ES-I3 (cell line): Measurements from ENCODE around the gene ARHGAP11A.

Experiments
- H3K36me3 ChIP-seq: 2 replicates; pipeline ENCODE4 v1.6.1; 2013; ENCODE audit warnings: mild to moderate bottlenecking, low read length, control low read depth, moderate library complexity; ENCODE audit not compliant: insufficient read depth
- H3K4me1 ChIP-seq: 2 replicates; pipeline ENCODE4 v1.6.1; 2013; ENCODE audit warnings: mild to moderate bottlenecking, control low read depth, low read length; ENCODE audit not compliant: insufficient read depth
- H3K9ac ChIP-seq: 2 replicates; pipeline ENCODE4 v1.6.1; 2013; ENCODE audit warnings: low read depth, mild to moderate bottlenecking, low read length, moderate library complexity
- H3K9me3 ChIP-seq: 2 replicates; pipeline ENCODE4 v1.6.1; 2013; ENCODE audit warnings: mild to moderate bottlenecking, low read length, moderate library complexity; ENCODE audit not compliant: control insufficient read depth, insufficient read depth

The ARHGAP11A gene

DNA sequence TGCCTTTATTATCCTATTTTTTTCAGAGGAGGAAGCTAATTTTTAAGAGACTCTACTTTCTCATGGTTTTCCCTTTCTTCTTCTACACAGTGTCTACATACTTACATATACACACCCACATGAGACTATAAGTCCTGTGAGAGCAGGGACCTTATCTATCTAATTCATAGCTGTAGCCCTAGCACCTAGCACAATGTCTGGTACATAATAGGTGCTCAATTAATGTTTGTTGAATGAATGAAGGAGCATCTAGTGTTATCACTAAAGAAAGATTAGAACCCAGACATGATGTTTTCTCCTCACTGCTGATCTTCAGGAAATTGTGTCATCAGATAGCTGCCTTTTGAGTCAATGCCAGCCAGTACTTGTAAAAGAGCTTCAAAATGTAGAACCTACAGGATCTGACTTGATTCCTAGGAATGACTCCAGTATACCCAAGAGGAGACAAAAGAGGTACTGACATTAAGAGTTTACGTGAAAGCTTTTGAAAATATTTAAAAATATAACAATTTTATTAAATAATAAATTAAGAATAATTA is 28.7 kb downstream of the ARHGAP11A start:
- Histone ChIP-seq H3K36me3 (peaks cover 3% of the 10 kb centered on the region; the same call in 1 of the 2 replicates), H3K9me3 (no peaks in the 10 kb centered on the region), H3K9ac (no peak overlapping the region), H3K4me1 (peaks cover 20% of the 10 kb centered on the region; the same call in 1 of the 2 replicates)

DNA sequence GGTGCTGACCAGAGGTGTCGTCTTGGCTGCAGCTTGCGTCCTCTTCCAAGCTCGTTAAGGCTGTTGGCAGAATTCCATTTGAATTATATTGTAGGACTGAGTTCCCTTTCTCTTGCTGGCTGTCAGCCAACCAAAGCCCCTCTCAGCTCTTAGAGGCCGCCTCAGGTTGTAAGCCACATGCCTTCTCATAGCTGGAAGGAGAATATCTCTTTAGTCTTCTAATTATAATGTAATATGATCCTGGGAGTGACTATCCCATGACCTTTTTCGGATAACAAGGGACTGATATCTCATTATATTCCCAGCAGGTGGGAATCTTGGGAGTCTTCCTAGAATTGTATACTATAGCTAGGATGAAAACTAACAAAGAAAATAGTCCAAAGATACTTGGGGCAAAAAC is 31.0 kb downstream of the ARHGAP11A start:
- Histone ChIP-seq H3K36me3 (peaks cover 3% of the 10 kb centered on the region; the same call in 1 of the 2 replicates), H3K4me1 (peaks cover 17% of the 10 kb centered on the region; the same call in 1 of the 2 replicates), H3K9ac (no peak overlapping the region), H3K9me3 (no peaks in the 10 kb centered on the region)

DNA sequence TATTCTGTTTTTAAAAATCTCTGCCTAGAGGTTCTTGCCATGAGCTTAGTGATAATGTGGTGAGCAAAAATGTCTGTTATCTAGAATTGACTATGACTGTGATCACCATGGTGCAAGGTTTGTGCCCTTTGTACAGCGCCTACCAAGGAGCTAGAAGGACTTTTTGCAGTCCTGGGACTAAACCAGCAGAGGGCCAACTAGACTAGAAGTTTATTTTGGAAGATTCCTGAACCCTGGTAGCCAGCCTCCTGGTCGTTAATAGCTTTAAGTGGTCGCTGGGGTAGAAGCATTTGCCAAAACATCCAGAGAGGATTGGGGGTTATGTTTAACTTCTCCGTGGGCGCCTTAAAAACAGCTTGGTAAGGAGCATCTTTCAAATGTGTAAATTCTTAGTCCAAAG is 34.0 kb downstream of the ARHGAP11A start:
- Histone ChIP-seq H3K9ac (no peak overlapping the region), H3K36me3 (peaks cover 3% of the 10 kb centered on the region; the same call in 1 of the 2 replicates), H3K9me3 (no peaks in the 10 kb centered on the region), H3K4me1 (peaks cover 19% of the 10 kb centered on the region)

DNA sequence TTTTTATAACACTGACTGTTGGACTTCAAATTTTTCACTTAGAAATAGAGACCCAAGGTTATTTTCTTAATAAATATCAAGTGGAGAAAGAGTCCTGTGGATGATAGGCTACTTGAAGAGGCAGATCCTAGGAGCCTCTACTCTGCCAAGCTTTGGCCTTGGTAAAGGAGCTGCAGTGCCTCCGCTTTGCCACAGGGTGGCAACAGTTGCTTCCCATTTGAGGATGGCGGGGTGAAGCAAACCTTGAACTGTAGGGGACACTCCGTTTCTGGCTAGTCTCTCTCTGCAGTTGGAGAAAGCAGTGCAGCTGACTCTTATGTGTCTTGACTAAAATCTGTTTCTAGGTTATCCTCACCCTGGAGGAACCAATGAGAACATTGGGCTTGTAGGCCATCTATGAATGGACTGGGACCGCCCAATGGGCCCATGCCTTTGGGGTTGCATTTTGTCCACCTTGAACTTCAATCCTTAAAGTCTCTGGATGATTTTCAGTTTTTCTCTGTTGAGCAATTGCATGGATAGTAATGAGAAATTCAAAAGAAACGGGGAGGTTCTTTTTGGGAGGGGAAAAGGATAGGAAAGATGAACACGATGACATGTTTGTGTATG is 36.0 kb downstream of the ARHGAP11A start:
- H3K9me3 ChIP-seq = no peaks in the 10 kb centered on the region
- no peaks in the 10 kb centered on the region for H3K36me3 ChIP-seq
- peaks cover 13% of the 10 kb centered on the region; the same call in 1 of the 2 replicates for H3K4me1 ChIP-seq
- H3K9ac ChIP-seq = no peak overlapping the region

DNA sequence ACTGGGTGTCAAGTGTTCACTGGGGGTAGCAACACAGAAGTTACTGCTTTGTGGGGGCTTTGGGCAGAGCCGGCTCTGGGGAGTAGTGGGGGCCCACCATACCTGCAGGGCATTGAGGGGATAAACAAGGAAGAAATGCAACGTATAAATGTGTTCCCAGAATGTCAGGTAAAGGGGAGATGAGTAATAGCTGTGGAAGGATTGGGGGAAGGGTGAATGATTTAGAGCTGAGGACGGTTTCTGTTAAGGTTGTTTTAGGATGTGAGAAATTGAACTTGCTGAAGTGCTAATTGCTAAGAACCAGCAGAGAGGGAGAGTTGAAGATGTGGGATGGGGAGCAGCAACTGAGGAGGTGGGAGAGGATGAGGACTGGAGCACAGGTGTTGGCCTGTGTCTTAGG is 36.9 kb downstream of the ARHGAP11A start:
- no peaks in the 10 kb centered on the region for H3K9me3 ChIP-seq
- H3K36me3 ChIP-seq = no peaks in the 10 kb centered on the region
- H3K4me1 ChIP-seq = peaks cover 13% of the 10 kb centered on the region; the same call in 1 of the 2 replicates
- H3K9ac ChIP-seq = no peak overlapping the region

DNA sequence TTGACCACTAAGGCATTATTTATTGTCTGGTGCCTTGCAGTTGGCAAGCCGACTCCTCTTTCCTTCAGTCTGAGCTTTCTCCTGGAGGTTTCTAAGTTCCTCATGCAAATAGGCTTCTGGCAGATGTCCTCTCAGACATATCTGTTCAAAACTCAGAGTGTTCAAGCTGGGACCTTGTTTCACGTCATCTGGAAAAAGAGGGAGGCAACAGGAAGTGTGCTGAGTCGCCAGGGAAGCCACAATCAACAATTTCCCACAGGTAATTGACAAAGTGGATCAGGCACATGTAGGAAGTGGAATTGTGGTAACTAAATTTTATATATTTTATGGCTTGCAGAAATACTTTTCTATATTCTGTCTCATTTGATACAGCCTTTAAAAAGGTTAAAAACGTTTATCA is 40.8 kb downstream of the ARHGAP11A start:
- Histone ChIP-seq H3K9me3 (no peaks in the 10 kb centered on the region), H3K36me3 (no peaks in the 10 kb centered on the region), H3K4me1 (peaks cover 13% of the 10 kb centered on the region; the same call in 1 of the 2 replicates)

DNA sequence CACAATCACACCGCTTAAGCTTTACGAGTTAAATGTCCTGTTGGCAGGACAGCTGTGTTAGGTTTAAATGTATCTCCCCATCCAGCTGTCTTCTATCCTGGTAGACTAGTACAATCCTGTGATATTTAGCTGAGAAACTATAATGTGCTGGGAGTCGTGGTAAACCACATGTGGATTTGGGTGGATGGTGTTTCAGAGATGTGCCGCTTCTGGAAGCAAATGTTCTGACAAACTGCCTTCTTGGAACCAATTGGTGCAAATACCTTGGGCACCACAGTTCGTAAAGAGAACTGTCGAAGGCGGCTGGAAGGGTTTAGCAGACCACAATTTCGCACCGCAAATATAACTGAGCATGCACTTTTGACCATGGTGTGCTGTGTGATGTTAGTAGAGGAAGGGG is 41.2 kb downstream of the ARHGAP11A start:
- H3K4me1 ChIP-seq = peaks cover 12% of the 10 kb centered on the region; the same call in 1 of the 2 replicates
- no peaks in the 10 kb centered on the region for H3K36me3 ChIP-seq
- no peaks in the 10 kb centered on the region for H3K9me3 ChIP-seq
- H3K9ac ChIP-seq = no peak overlapping the region

More for the DNA sequence above, 40.8 kb downstream of the ARHGAP11A start:
- no peak overlapping the region for H3K9ac ChIP-seq

DNA sequence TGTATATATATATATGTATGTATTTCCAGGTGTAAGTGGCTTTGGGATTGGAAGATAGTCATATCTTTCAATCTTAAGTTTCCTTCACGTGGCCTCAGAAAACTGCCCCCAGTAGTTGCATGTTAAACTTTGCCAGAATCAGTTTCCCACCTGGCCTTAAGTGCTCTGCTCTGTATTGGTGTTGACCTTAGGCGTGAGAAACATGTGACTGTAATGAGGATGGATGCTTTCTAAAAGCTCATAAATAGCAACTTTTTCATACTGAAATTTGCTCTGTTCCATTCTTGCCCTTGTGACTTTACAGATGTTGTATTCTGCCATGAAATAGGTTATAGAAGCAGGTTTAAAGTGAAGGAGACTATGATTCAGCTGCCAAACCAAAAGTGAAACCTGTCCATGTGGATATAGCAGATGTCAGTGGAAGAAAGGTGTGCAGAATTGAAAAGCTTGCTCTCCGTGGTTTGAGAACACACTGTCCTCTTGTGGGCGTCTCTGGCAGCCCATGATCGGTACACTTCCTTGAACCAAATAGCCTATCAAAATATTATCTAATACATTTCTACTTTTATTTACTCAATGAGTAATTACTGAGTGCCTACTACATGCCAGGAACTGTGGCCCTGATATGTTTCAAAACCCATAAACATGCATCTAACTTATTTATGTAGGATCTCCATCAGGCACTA is 42.0 kb downstream of the ARHGAP11A start:
- Histone ChIP-seq H3K9me3 (no peaks in the 10 kb centered on the region), H3K4me1 (peaks cover 3% of the 10 kb centered on the region; the same call in 1 of the 2 replicates), H3K9ac (no peak overlapping the region), H3K36me3 (no peaks in the 10 kb centered on the region)

DNA sequence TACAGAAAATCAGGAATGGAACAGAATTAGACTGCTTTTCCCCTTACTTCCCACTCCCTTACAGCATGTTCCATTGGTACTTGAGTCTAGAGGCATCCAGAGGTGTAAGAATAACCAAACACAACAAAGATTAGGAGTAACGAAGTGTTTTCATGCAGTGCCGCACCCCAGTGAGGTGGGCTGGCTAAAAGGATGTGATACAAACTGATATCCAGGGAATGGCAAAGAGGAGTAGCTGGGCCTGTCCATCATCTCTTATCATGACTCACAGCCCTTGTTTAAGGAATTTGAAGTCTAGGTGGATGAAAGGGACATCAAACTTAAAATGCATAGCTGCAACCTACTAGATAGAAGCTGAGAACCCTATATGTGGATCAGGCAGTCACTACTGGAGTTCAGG is 42.6 kb downstream of the ARHGAP11A start:
- Histone ChIP-seq H3K9me3 (no peaks in the 10 kb centered on the region), H3K9ac (no peak overlapping the region), H3K36me3 (no peaks in the 10 kb centered on the region), H3K4me1 (no peaks in the 10 kb centered on the region)

DNA sequence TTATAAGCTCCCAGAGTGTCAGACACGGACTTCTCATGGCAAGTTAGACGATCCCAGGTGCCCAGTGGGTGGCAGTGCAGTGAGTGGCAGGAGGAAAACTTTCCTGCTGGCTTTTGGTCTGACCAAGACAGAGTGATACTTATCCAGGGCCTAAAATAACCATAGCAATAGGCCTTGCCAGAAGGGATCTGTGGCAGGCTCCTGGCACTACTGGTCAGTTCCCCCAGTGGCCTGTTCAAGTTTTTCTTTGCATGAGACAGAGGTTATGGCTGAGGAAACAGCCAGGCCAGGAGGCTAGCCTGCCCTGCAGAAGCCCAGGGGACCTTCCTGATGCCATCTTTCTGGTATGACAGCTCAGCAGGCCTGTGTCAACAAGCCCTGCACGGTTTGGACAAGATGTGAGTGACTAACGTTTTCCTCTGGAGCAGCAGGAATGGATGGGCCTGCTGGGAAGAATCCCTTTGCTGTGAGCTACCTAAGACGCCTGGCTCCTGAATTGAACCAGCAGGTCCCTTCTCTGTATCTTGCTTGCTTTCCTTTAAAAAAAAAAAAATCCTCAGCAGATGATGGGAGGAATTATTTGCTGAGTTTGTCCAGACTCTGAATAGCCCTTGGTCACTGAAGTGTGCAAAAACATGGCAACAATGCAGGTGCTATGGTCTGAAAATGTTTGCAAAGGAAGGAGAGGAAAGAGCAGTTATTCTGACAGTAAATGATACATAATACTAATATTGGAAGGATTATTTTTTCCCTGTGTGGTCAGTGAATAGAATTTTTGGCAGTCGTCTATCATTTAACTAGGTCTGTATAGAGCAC is 44.2 kb downstream of the ARHGAP11A start:
- Histone ChIP-seq H3K9ac (no peak overlapping the region), H3K4me1 (no peaks in the 10 kb centered on the region), H3K36me3 (no peaks in the 10 kb centered on the region), H3K9me3 (no peaks in the 10 kb centered on the region)

DNA sequence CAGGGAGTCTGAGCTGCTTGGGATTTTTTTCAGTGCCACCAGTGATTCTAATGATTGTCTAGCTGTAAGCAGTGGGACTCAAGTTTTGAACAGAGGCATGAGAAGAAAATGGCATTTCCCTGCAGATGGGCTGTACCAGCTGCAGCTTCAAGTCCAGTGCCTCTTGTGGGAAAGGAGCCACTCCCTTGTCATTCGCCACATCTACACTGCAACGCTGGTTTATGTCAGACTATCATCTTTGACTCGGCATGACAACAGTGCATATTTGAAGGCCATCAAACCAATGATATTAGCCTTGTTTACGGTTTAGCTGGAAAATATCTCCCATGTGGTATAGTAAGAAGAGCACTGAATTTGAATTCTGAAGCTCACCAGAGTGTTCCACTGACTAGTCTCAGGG is 48.4 kb downstream of the ARHGAP11A start:
- Histone ChIP-seq H3K36me3 (no peaks in the 10 kb centered on the region), H3K9ac (no peak overlapping the region), H3K4me1 (peaks cover 6% of the 10 kb centered on the region), H3K9me3 (no peaks in the 10 kb centered on the region)

DNA sequence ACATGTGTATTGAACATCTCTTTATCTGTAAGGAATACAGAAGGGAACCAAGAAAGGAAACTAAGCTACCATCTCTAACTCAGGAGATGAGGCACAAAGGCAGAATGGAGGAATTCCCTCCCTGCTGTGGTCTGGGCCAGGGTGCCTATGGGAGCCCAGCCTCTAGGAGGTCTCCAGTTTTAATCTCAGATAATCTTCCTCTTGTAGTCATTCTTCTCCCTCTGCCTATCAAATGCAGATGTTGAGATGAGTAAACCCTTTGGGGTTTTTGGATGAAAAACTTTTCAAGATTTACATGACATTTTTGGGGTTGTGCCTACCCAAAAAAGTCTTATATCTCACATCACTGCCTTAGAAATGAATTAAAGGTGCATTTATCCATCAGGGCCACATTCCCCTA is 49.5 kb downstream of the ARHGAP11A start:
- Histone ChIP-seq H3K9me3 (no peaks in the 10 kb centered on the region), H3K4me1 (peaks cover 16% of the 10 kb centered on the region), H3K9ac (no peak overlapping the region), H3K36me3 (no peaks in the 10 kb centered on the region)

DNA sequence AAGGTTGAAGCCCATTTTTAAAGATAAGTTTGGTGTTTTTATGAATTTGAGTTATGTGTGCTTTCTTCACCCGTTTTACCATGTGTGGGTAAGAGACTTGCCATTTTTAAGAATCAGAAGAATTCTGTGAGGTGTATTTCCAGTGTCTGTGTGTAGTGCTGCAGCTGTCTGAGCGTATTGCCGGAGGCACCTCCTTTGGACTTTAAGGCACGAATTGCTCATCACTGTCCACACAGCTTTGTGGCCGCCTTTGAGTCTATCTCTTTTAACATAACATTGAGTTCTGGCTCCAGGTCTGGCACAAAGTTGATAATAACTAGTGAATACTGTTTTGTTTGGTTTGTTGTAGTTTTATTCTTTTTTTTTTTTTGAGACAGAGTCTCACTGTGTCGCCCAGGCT is 52.0 kb downstream of the ARHGAP11A start:
- Histone ChIP-seq H3K9ac (no peak overlapping the region), H3K4me1 (peaks cover 36% of the 10 kb centered on the region), H3K36me3 (no peaks in the 10 kb centered on the region), H3K9me3 (no peaks in the 10 kb centered on the region)

DNA sequence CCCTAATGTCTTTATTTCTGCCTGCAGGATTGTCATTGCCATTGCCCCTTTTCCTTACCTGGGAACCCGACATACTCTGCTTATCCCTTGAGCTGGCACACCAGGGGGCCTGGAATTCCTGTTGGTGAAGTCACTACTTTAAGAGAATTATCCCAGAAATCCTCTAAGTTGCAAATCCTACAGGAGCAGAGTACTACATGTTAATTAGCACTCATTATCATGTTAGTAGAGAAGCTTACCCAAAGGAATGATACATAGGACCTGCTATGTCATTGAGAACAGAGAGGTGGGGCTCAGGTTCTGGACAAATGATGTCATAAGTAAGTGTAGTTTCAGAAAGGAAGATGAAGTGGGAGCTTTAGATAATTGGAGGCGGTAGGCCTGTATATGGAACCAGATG is 53.6 kb downstream of the ARHGAP11A start:
- H3K4me1 ChIP-seq = peaks cover 36% of the 10 kb centered on the region

More for the DNA sequence above, 53.6 kb downstream of the ARHGAP11A start:
- Histone ChIP-seq H3K36me3 (no peaks in the 10 kb centered on the region), H3K9ac (no peak overlapping the region), H3K9me3 (no peaks in the 10 kb centered on the region)
